ENCODE measurements around the gene UAP1L1.
"Not testable (repeated sequence)": the region's sequence is repeated elsewhere in the genome, so short reads cannot be mapped to it uniquely, and the experiment has no call there.

Gene UAP1L1

DNA sequence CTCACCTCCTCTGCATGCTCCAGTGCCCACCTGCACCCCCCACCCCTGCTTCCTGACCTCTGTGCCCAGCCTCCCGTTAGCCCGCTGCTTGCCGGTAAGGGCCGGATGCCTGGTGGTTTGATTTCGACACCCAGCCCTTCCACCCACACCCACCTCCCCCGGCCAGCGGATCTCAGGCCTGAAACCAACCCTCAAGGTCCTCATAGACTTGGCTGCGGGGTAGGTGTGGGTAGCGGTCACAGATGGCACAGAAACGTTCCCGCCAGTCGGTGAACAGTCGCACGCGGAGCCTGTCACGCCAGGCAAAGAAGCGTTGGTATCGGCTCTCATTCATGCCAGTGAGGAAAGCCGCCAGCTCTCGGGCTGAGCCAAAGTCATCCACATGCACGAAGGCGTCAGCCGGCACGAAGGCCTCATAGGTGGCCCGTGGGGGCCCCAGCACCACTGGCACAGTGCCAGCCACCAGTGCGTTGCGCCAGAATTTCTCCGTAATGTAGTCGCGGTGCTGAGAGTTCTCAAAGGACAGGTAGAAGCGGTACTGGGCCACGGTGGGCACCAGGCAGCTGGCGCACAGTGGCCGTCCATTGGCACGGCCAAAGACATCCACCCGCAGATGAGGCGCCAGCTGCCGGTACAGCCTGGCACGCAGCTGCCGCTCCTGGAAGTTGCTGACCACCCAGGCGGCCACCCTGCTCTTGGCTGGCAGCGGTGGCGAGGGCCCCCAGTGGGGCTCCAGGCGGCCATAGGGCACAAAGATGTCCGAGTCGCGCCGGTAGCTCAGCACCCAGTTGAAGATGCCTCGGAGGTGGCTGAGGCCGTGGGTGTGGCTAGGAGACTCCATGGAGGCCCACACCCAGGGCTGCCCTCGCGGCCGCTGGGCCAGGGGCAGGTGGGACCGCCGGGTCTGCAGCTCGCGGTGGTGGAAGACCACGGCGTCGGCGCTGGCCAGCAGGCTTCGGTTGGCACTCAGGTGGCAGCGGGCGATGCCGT, 46.5 kb upstream of the UAP1L1 start:
- no peak for TF ChIP-seq CTCF (IDR thresholded peaks at IDR 0.05; ENCODE audit: insufficient read depth, low read length, missing control alignments)
- H3K4me3 ChIP-seq (ENCODE audit: low read depth, low read length) = no peak overlapping the region
- ChIA-PET CTCF (interaction anchor here (0.9 to 14.2 kb wide), 15 partner anchors 10 to 243 kb away, joined by 3 to 310 read pairs (median 16); partner anchors contain the start of genes C8G, CLIC3, ENTPD2 and SAPCD2), POLR2A (no interaction called here)
- no peak for DNase-seq (ENCODE audit: low read depth, low spot score)

- TF ChIP-seq CTCF (IDR thresholded peaks at IDR 0.05; ENCODE audit: insufficient read depth, low read length, missing control alignments) = no peak
- no peak within 1 kb of the TSS for H3K4me3 ChIP-seq (ENCODE audit: low read depth, low read length)
- POLR2A ChIA-PET = no interaction called here
- CTCF ChIA-PET = interaction anchor here (0.5 to 14.2 kb wide), 12 partner anchors 9 to 244 kb away, joined by 3 to 310 read pairs (median 4); partner anchors contain the start of genes ENTPD2 and SAPCD2
- no peak for DNase-seq (ENCODE audit: low read depth, low spot score)
These were observed 45.2 kb upstream of the UAP1L1 start, which contains the start of gene FUT7 for GRCh38 chr9:137031904-137032640. Gene FUT7 (minus strand): TSS chr9:137032088. CDS start chr9:137031991, 97 bp downstream.

DNA sequence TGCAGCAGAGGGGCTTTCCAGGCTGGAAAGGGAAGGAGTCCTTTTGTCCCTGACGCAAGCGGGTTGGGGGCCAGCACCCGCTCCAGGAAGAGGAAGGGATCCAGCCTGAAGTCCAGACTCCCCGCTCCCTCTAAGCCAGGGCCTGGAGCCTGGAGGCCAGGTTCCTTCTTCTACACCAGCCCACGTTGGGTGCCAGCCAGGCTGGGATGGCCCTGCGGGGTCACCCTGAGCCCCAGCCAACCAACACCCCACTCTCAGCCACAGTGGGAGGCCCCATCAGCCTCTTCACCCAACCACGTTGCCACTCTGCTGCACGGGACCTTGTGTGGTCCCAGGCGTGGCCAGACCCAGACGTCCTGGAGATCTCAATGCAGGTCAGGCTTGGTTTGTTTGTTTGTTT, 44.5 kb upstream of the UAP1L1 start:
- H3K4me3 ChIP-seq (ENCODE audit: low read depth, low read length) = no peak overlapping the region
- no peak for DNase-seq (ENCODE audit: low read depth, low spot score)

GRCh38 chr9:137033481-137033880, 43.8 kb upstream of the UAP1L1 start:
- DNase-seq (ENCODE audit: low read depth, low spot score); H3K4me3 ChIP-seq (ENCODE audit: low read depth, low read length); POLR2A ChIA-PET: not testable (repeated sequence)
- CTCF ChIA-PET = interaction anchor here (0.8 to 14.2 kb wide), 5 partner anchors 11 to 246 kb away, joined by 4 to 310 read pairs (median 101); partner anchors contain the start of genes C8G, ENTPD2, FBXW5 and NPDC1

More for the DNA sequence above, 44.5 kb upstream of the UAP1L1 start:
- CTCF ChIA-PET = interaction anchor here (0.8 to 14.2 kb wide), 4 partner anchors 14 to 245 kb away, joined by 4 to 310 read pairs (median 22); partner anchors contain the start of genes ENTPD2, NPDC1 and SAPCD2
- TF ChIP-seq CTCF (IDR thresholded peaks at IDR 0.05; ENCODE audit: insufficient read depth, low read length, missing control alignments) = no peak
- POLR2A ChIA-PET = no interaction called here

GRCh38 chr9:137034039-137034708, 43.1 kb upstream of the UAP1L1 start:
- H3K4me3 ChIP-seq (ENCODE audit: low read depth, low read length) = no peak overlapping the region
- DNase-seq (ENCODE audit: low read depth, low spot score) = no peak
- POLR2A ChIA-PET = interaction anchor here (0.6 to 2.2 kb wide), 2 partner anchors 86 to 96 kb away, joined by 4 to 13 read pairs; no protein-coding TSS in a partner anchor

More at GRCh38 chr9:137034039-137034708, 43.1 kb upstream of the UAP1L1 start:
- no peak for TF ChIP-seq CTCF (IDR thresholded peaks at IDR 0.05; ENCODE audit: insufficient read depth, low read length, missing control alignments)
- CTCF ChIA-PET = interaction anchor here (0.8 to 14.2 kb wide), 27 partner anchors 10 to 262 kb away, joined by 3 to 310 read pairs (median 5); partner anchors contain the start of genes AJM1, C8G, CCDC183 and ENTPD2

All from AG04449 (cell line).